Common myeloid progenitor, CD34-positive (primary cell): ENCODE data around the gene SUMF1.
A peak's percentile ranks its signal among the peaks of the same experiment; 100 is the strongest.

Experiments
- CTCF ChIA-PET: fragments of 350-600 bp; sonication (Branson Sonifier 250); formaldehyde crosslinking; loops from one replicate; lab custom pipeline; 2021; ENCODE audit warnings: antibody characterized with exemption; lab: Charles Lee
- POLR2A ChIA-PET: fragments of 350-600 bp; sonication (Branson Sonifier 250); formaldehyde crosslinking; loops from one replicate; lab custom pipeline; 2021; ENCODE audit warnings: antibody characterized with exemption; lab: Charles Lee
- DNase-seq, 3 donors: peaks; one replicate each; pipeline versions ENCODE4 v3.0.0 to v3.0.0-alpha.2; 2013
- H3K27ac ChIP-seq, 2 experiments: 1 replicate in 1 of 2; 2 replicates in 1 of 2; pipeline ENCODE4 v1.7.0; 2013; ENCODE audit warnings: inconsistent platforms in 2 of 2, low read length in 2 of 2, mild to moderate bottlenecking in 2 of 2, low read depth in 1 of 2, moderate library complexity in 1 of 2; ENCODE audit not compliant: severe bottlenecking in 2 of 2, insufficient read depth in 1 of 2, poor library complexity in 1 of 2
- H3K27me3 ChIP-seq, 5 experiments: replicated peaks in 2 of 5; 1 replicate in 3 of 5; 2 replicates in 2 of 5; pipeline versions ENCODE4 v1.6.1 to v1.7.0; 2013; ENCODE audit warnings: low read length in 4 of 5, mild to moderate bottlenecking in 2 of 5, moderate library complexity in 2 of 5, inconsistent platforms in 1 of 5; ENCODE audit not compliant: insufficient read depth in 5 of 5, control insufficient read depth in 4 of 5
- H3K36me3 ChIP-seq, 4 experiments: 1 replicate in 2 of 4; 2 replicates in 2 of 4; pipeline versions ENCODE4 v1.6.1 to v1.7.0; 2013; ENCODE audit warnings: low read length in 3 of 4, control low read depth in 1 of 4, mild to moderate bottlenecking in 1 of 4; ENCODE audit not compliant: control insufficient read depth in 4 of 4, insufficient read depth in 4 of 4
- H3K4me1 ChIP-seq, 4 experiments: 1 replicate in 3 of 4; 2 replicates in 1 of 4; pipeline versions ENCODE4 v1.6.1 to v1.7.1; 2013; ENCODE audit warnings: low read length in 3 of 4, mild to moderate bottlenecking in 3 of 4, control low read depth in 1 of 4, inconsistent platforms in 1 of 4, moderate library complexity in 1 of 4; ENCODE audit not compliant: control insufficient read depth in 4 of 4, insufficient read depth in 4 of 4; ENCODE audit errors: control extremely low read depth in 1 of 4
- H3K4me3 ChIP-seq, 7 experiments: 1 replicate in 4 of 7; 2 replicates in 3 of 7; pipeline versions ENCODE4 v1.5.1 to v1.7.0; 2013; ENCODE audit warnings: mild to moderate bottlenecking in 7 of 7, low read length in 6 of 7, moderate library complexity in 6 of 7, inconsistent platforms in 2 of 7, low read depth in 2 of 7, control low read depth in 1 of 7; ENCODE audit not compliant: insufficient read depth in 4 of 7, control insufficient read depth in 1 of 7; ENCODE audit errors: extremely low read depth in 1 of 7
- H3K9me3 ChIP-seq, 5 experiments: 1 replicate in 4 of 5; 2 replicates in 1 of 5; pipeline versions ENCODE4 v1.6.1 to v1.7.1; 2013; ENCODE audit warnings: low read length in 4 of 5, mild to moderate bottlenecking in 2 of 5, inconsistent platforms in 1 of 5, low read depth in 1 of 5, moderate library complexity in 1 of 5; ENCODE audit not compliant: control insufficient read depth in 4 of 5, insufficient read depth in 2 of 5; ENCODE audit errors: control extremely low read depth in 1 of 5
- WGBS: methylation state at CpG from one replicate; pipeline ENCODE4 v1.1.5; 2013; ENCODE audit not compliant: insufficient coverage; 5-methylcytosine and 5-hydroxymethylcytosine counted together

Gene SUMF1

GRCh38 chr3:4511491-4512262, 44.6 kb upstream of the SUMF1 start:
- peak overlapping the region in 1 of 2 experiments; percentile 22 for H3K27ac ChIP-seq
- no peaks in the 10 kb centered on the region for H3K9me3 ChIP-seq
- H3K4me1 ChIP-seq = peaks cover 19 to 76% (median 55%) of the 10 kb centered on the region in 4 experiments
- CTCF ChIA-PET = interaction anchor here (0.8 to 10.3 kb wide), 7 partner anchors 6 to 161 kb away, joined by 3 to 80 read pairs (median 4); partner anchors contain the start of gene ITPR1
- peaks cover 0 to 26% (median 4%) of the 10 kb centered on the region in 4 experiments for H3K36me3 ChIP-seq
- H3K4me3 ChIP-seq = no peak overlapping the region
- DNase-seq = no peak
- 100% methylated on average over 6 of the region's 7 CpGs for WGBS
- POLR2A ChIA-PET = interaction anchor here (3.2 kb wide), 1 partner anchor 18 kb away, joined by 12 read pairs; the partner anchor contains the start of gene ITPR1
- no peaks in the 10 kb centered on the region for H3K27me3 ChIP-seq

GRCh38 chr3:4509983-4510755, 43.1 kb upstream of the SUMF1 start:
- CTCF ChIA-PET = interaction anchor here (1.1 to 10.3 kb wide), 7 partner anchors 7 to 159 kb away, joined by 3 to 80 read pairs (median 4); no protein-coding TSS in a partner anchor
- no peaks in the 10 kb centered on the region for H3K9me3 ChIP-seq
- H3K27me3 ChIP-seq = no peaks in the 10 kb centered on the region
- H3K4me3 ChIP-seq = no peak overlapping the region
- H3K36me3 ChIP-seq = peaks cover 2 to 26% (median 4%) of the 10 kb centered on the region in 4 experiments
- H3K27ac ChIP-seq = no peak overlapping the region
- 93% methylated on average over 4 of the region's 5 CpGs for WGBS
- POLR2A ChIA-PET = interaction anchor here (0.6 to 3.2 kb wide), 2 partner anchors 9 to 17 kb away, joined by 5 to 12 read pairs; partner anchors contain the start of gene ITPR1
- H3K4me1 ChIP-seq = peaks cover 29 to 76% (median 53%) of the 10 kb centered on the region in 4 experiments
- DNase-seq = no peak

GRCh38 chr3:4509043-4509442, 42.0 kb upstream of the SUMF1 start:
- CTCF ChIA-PET = interaction anchor here (1.0 to 10.3 kb wide), 7 partner anchors 8 to 158 kb away, joined by 3 to 80 read pairs (median 4); partner anchors contain the start of gene ITPR1
- POLR2A ChIA-PET = interaction anchor here (0.6 kb wide), 1 partner anchor 62 kb away, joined by 4 read pairs; no protein-coding TSS in a partner anchor
- Histone ChIP-seq H3K27me3 (no peaks in the 10 kb centered on the region), H3K36me3 (peaks cover 0 to 26% (median 4%) of the 10 kb centered on the region in 4 experiments), H3K4me1 (peaks cover 36 to 76% (median 54%) of the 10 kb centered on the region in 4 experiments), H3K4me3 (no peak overlapping the region), H3K27ac (no peak overlapping the region), H3K9me3 (no peaks in the 10 kb centered on the region)
- no peak for DNase-seq

GRCh38 chr3:4508048-4508981, 41.2 kb upstream of the SUMF1 start:
- ChIA-PET CTCF (interaction anchor here (1.0 to 10.3 kb wide), 11 partner anchors 9 to 158 kb away, joined by 3 to 80 read pairs (median 4); partner anchors contain the start of gene ITPR1), POLR2A (interaction anchor here (0.6 to 1.1 kb wide), 3 partner anchors 16 to 157 kb away, joined by 3 to 5 read pairs (median 4); partner anchors contain the start of gene ITPR1)
- peak in 2 of 3 donors; percentile 55 to 72 for DNase-seq

GRCh38 chr3:4507024-4507596, 40.0 kb upstream of the SUMF1 start:
- H3K4me3 ChIP-seq = peak overlapping the region in 1 of 7 experiments; percentile 13
- H3K4me1 ChIP-seq = peaks cover 39 to 79% (median 59%) of the 10 kb centered on the region in 4 experiments
- H3K9me3 ChIP-seq = no peaks in the 10 kb centered on the region
- 7% methylated on average over 2 of the region's 5 CpGs for whole genome bisulfite sequencing
- H3K27me3 ChIP-seq = no peaks in the 10 kb centered on the region
- POLR2A ChIA-PET = interaction anchor here (0.8 kb wide), 1 partner anchor 15 kb away, joined by 3 read pairs; the partner anchor contains the start of gene ITPR1
- peak overlapping the region; percentile 4 to 64 for H3K27ac ChIP-seq
- CTCF ChIA-PET = interaction anchor here (1.0 to 10.3 kb wide), 10 partner anchors 10 to 156 kb away, joined by 3 to 80 read pairs (median 4); no protein-coding TSS in a partner anchor
- H3K36me3 ChIP-seq = peaks cover 0 to 21% (median 4%) of the 10 kb centered on the region in 4 experiments
- peak in 1 of 3 donors; percentile 28 for DNase-seq

More at GRCh38 chr3:4508048-4508981, 41.2 kb upstream of the SUMF1 start:
- no peaks in the 10 kb centered on the region for H3K9me3 ChIP-seq
- H3K4me1 ChIP-seq = peaks cover 39 to 82% (median 61%) of the 10 kb centered on the region in 4 experiments
- 60% methylated on average over 5 of the region's 8 CpGs for WGBS
- H3K36me3 ChIP-seq = peaks cover 0 to 26% (median 4%) of the 10 kb centered on the region in 4 experiments
- peak overlapping the region in 2 of 7 experiments; percentile 19 to 26 for H3K4me3 ChIP-seq
- no peaks in the 10 kb centered on the region for H3K27me3 ChIP-seq
- peak overlapping the region in 1 of 2 experiments; percentile 64 for H3K27ac ChIP-seq
